Lung (tissue), 12 donors: ENCODE data around the gene TTC23. TPM values are rescaled to one million over a fixed set of nuclear protein-coding genes. Genes with fewer than 3 reads are reported as not detected.

ENCODE experiments used
- ATAC-seq: fragments of 200-7000 bp; cut with Tn5 transposase; one replicate; pipeline ENCODE4 v1.9.1; 2020; ENCODE audit warnings: moderate number of reproducible peaks; ENCODE audit not compliant: insufficient read depth, low FRiP score
- DNase-seq, 3 donors: peaks; one replicate each; pipeline ENCODE4 v3.0.0-alpha.2; 2013 to 2017
- H3K27ac ChIP-seq, 2 donors: one replicate each; pipeline ENCODE4 v1.5.1; 2013; ENCODE audit warnings: mild to moderate bottlenecking in 2 of 2, moderate library complexity in 2 of 2, control low read depth in 1 of 2, inconsistent platforms in 1 of 2, low read depth in 1 of 2, low read length in 1 of 2
- H3K27me3 ChIP-seq, 3 donors: one replicate each; pipeline ENCODE4 v1.5.1; 2013; ENCODE audit warnings: low read length in 2 of 3; ENCODE audit not compliant: control insufficient read depth in 3 of 3, insufficient read depth in 3 of 3
- H3K36me3 ChIP-seq, 4 donors: one replicate each; pipeline ENCODE4 v1.5.1; 2013; ENCODE audit warnings: low read length in 4 of 4, mild to moderate bottlenecking in 1 of 4, moderate library complexity in 1 of 4; ENCODE audit not compliant: control insufficient read depth in 4 of 4, insufficient read depth in 4 of 4
- H3K4me1 ChIP-seq, 5 donors: one replicate each; pipeline ENCODE4 v1.5.1; 2013; ENCODE audit warnings: low read length in 5 of 5, mild to moderate bottlenecking in 2 of 5, moderate library complexity in 1 of 5; ENCODE audit not compliant: control insufficient read depth in 5 of 5, insufficient read depth in 5 of 5
- H3K4me3 ChIP-seq: one replicate; pipeline ENCODE4 v1.5.1; 2013; ENCODE audit warnings: mild to moderate bottlenecking, control low read depth, moderate library complexity
- H3K9ac ChIP-seq, 2 donors: one replicate each; pipeline ENCODE4 v1.5.1; 2013; ENCODE audit warnings: low read length in 2 of 2, control low read depth in 1 of 2; ENCODE audit not compliant: insufficient read depth in 1 of 2
- H3K9me3 ChIP-seq, 4 donors: one replicate each; pipeline ENCODE4 v1.5.1; 2013; ENCODE audit warnings: low read length in 3 of 4, mild to moderate bottlenecking in 1 of 4, moderate library complexity in 1 of 4; ENCODE audit not compliant: control insufficient read depth in 4 of 4, insufficient read depth in 3 of 4
- WGBS, 2 donors: extraction: QIAGEN DNeasy Blood & Tissue Kit; methylation state at CpG; one replicate each; pipeline ENCODE4 v1.1.7; 2013; 5-methylcytosine and 5-hydroxymethylcytosine counted together
- polyA plus RNA-seq, 2 donors: library from polyadenylated mRNA; stranded (reverse); fragments of 200-250 nt; gene quantifications; one replicate each; pipeline ENCODE4 v1.2.1, GENCODE V29; 2013
- total RNA-seq, 2 donors: library from RNA; depleted of rRNA in 1 of 2; stranded (reverse); fragments of >200 nt in 1 of 2; gene quantifications; one replicate each; pipeline ENCODE4 v1.2.1, GENCODE V29; 2014 to 2021
- TF ChIP-seq, protein P1 (sequence below): IDR thresholded peaks from 2 replicates; pipeline ENCODE4 v1.5.1; 2012; ENCODE audit warnings: mild to moderate bottlenecking; ENCODE audit errors: control extremely low read depth, extremely low read depth
- donor health status: control.
- donor health status: control.
- donor health status: Bipolar disorder and iron deficiency.
- donor health status: healthy.
- donor health status: DM: yes; HTN: yes; CAD: no.

Gene TTC23
- total and polyA plus RNA-seq, 4 donors, result 6.2 to 48.5 (median 10.6) TPM

DNA sequence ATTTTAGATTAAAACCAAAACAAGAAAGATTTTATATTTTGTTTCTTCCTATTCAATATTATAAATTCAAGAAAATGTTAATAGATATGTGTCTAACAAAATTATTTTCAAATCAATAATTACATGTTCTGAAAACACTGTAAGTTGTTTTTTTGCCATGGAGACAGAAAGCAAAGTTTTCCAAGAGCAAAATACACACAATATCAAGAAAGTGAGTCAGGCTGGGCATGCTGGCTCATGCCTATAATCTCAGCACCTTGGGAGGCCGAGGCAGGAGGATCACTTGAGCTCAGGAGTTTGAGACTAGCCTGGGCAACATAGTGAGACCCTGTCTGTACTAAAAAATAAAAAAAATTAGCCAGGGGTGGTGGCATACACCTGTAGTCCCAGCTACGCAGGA is 71.7 kb downstream of the TTC23 start:
- Histone ChIP-seq H3K9me3 (no peaks in the 10 kb centered on the region), H3K4me1 (peaks cover 4 to 64% (median 16%) of the 10 kb centered on the region in 5 donors), H3K27me3 (no peaks in the 10 kb centered on the region), H3K36me3 (peaks cover 0 to 7% (median 3%) of the 10 kb centered on the region in 4 donors), H3K9ac (no peak overlapping the region), H3K4me3 (no peak overlapping the region), H3K27ac (no peak overlapping the region)
- WGBS, 2 donors, result 94 to 100% methylated on average over 2 of the region's 2 CpGs
- peak in 2 of 3 donors; percentile 25 to 45 for DNase-seq
- no peak for ATAC-seq
- TF ChIP-seq, protein P1, sequence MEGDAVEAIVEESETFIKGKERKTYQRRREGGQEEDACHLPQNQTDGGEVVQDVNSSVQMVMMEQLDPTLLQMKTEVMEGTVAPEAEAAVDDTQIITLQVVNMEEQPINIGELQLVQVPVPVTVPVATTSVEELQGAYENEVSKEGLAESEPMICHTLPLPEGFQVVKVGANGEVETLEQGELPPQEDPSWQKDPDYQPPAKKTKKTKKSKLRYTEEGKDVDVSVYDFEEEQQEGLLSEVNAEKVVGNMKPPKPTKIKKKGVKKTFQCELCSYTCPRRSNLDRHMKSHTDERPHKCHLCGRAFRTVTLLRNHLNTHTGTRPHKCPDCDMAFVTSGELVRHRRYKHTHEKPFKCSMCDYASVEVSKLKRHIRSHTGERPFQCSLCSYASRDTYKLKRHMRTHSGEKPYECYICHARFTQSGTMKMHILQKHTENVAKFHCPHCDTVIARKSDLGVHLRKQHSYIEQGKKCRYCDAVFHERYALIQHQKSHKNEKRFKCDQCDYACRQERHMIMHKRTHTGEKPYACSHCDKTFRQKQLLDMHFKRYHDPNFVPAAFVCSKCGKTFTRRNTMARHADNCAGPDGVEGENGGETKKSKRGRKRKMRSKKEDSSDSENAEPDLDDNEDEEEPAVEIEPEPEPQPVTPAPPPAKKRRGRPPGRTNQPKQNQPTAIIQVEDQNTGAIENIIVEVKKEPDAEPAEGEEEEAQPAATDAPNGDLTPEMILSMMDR, result no peak

DNA sequence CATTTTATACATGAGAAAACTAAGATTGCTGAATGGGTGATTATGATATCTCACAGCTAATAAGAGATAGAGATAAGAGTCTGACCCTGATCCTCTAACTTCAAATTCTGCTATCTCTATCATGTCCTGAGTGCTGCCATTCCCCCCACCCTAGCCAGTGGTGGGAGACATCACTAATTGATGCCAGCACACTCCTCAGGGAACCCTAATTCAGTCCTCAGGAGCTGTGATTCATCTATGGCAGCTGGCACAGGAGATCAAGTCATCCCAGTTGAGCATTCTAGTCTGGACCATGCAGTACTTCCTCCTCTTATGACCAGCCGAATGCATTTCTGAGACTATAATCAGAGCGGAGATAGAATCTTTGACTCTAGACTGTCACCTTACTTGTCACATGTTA is 72.6 kb downstream of the TTC23 start:
- 81 to 88% methylated on average over 2 of the region's 2 CpGs for WGBS, 2 donors
- no peaks in the 10 kb centered on the region for H3K9me3 ChIP-seq
- peaks cover 4 to 56% (median 16%) of the 10 kb centered on the region in 5 donors for H3K4me1 ChIP-seq
- H3K27me3 ChIP-seq, result no peaks in the 10 kb centered on the region
- TF ChIP-seq, protein P1, result no peak
- no peak overlapping the region for H3K9ac ChIP-seq
- H3K4me3 ChIP-seq, result no peak overlapping the region
- peaks cover 0 to 10% (median 6%) of the 10 kb centered on the region in 4 donors for H3K36me3 ChIP-seq
- DNase-seq, result no peak
- no peak overlapping the region for H3K27ac ChIP-seq
- no peak for ATAC-seq

DNA sequence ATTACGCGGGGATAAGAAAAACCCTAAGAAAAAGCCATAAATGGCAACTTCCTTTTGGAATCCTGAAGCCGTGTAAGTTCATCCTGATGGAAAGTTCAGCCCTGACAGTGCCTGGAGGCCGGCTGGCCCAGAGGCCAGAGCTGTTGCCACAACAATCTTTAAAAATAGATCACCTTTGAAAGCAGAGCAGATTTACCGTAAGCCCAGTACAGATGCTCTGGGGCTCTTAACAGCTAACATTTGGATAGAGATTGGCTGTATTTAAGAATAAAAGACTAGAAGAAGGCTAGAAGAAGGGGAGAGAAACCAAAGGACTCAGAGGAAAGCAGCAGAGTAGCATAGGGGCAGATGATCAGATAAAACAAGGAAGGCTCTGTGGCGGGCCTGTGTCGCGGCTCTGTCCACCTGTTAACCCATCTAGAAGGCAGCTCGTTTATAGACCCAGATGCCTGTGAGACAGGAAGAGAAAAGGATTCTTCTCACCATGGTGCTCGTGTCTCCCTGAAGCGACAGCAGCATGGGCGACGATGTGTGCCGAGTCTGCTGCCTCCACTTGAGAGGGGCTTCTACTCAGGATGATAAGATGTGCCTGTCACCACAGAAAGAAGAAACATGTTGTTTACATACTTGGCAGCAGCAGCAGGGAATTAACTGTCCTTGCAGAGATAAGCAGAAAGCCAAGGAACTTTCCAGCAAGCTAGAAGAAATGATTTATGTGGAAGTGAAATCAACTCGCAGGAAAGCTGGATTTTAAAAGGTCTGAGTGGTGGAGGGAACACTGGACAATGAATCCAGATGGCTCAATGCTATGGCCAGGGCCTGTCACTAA is 74.6 kb downstream of the TTC23 start:
- Histone ChIP-seq H3K9ac (no peak overlapping the region), H3K4me3 (no peak overlapping the region), H3K9me3 (no peaks in the 10 kb centered on the region), H3K4me1 (peaks cover 0 to 45% (median 9%) of the 10 kb centered on the region in 5 donors), H3K27ac (peak overlapping the region in 1 of 2 donors; percentile 55), H3K36me3 (peaks cover 0 to 13% (median 9%) of the 10 kb centered on the region in 4 donors), H3K27me3 (no peaks in the 10 kb centered on the region)
- TF ChIP-seq, protein P1, result no peak
- 62 to 70% methylated on average over 15 of the region's 15 CpGs for WGBS, 2 donors
- DNase-seq (peak in 2 of 3 donors; percentile 40 to 46), ATAC-seq (no peak)
